Measurements from ENCODE around the gene NDRG4.

DNA sequence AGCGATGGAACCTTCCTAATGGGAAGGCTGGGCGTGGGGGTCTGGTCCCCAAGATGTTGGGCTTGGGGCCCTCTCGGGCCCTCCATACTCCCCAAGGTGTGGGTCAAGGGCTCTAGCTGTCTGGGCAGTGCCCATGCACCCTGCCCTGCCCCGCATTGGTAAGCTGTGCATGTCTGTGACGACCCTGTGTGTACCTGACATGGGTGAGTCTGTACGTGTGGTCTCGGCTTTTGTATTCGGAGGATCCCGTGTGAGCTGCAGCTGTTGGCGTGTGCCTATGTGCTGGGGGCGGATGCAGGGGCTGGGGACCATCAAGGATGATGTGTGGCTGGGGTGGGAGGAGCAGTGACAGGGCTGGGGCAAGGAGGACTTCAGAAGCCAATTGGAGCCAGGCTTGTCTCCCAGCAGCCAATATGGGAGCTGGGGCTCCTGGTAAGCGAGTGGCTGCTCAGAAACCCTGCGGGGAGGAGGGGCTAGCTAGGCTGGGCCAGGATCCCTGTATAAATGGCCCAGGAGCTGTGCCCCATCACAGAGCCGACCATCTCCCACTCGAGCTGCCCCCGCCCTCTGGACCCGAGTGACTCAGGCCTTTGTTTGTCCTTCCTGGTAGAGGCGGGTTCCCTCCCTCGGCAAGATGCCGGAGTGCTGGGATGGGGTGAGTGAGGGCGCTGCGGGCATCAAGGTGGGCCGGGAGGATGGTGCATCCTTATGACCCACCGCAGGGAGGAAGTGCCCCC is at the start of gene NDRG4:
- no peak for TF ChIP-seq CTCF (conservative IDR thresholded peaks at IDR 0.05 in 1 of 2, IDR thresholded peaks at IDR 0.05 in 1 of 2; ENCODE audit: low read depth in 1 of 2, low read length in 2 of 2)
- no peak for TF ChIP-seq EZH2 (IDR thresholded peaks at IDR 0.05; ENCODE audit: low read length, missing control alignments)
